Activated CD4-positive, alpha-beta T cell treated with anti-CD3 and anti-CD28 coated beads for 48 hours (primary cell): ENCODE results near the gene PTPRN2.
A peak's percentile ranks its signal among the peaks of the same experiment; 100 is the strongest.
"Not testable (repeated sequence)": the region's sequence is repeated elsewhere in the genome, so short reads cannot be mapped to it uniquely, and the experiment has no call there.

Experiments used
- DNase-seq: peaks from one replicate; pipeline ENCODE4 v3.0.0-alpha.2; 2020

PTPRN2 gene

DNA sequence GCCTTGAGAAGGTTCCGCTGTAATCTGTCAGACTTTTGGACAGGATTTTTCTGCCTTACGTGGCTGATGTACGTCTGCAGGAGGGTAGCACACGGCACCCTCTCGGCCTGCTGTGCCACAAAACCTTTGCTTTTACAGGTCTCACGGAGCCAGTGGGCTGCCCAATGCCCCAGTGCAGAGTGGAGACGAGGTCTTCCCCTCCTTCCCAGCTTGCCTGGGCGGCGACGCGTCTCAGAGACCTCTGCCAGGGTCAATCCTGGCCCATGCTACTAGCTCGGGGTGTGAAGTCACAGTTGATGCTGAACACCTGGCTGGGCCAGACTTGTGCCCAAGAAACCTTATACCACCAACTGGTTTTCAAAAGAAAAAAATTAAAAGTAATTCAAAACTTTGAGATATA lies 724.4 kb downstream of the PTPRN2 start:
- no peak for DNase-seq

DNA sequence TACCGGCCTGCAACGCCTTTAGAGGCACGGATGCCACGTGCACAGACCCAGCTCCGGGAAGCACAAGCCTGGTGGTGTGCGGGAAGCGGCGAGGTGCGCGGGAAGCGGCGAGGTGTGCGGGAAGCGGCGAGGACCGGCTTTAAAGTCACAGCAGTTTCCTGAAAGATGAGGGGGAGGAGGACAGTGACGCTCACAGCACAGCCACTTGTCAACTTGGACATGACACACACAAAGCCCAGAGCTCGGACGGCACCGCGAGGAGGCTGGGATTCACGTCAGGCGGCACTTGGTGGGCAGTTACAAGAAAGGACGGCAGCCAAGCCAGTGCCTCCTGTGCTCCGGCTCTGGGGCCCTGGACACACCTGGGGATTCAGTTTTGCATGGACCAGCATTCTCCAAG lies 724.9 kb downstream of the PTPRN2 start:
- no peak for DNase-seq

DNA sequence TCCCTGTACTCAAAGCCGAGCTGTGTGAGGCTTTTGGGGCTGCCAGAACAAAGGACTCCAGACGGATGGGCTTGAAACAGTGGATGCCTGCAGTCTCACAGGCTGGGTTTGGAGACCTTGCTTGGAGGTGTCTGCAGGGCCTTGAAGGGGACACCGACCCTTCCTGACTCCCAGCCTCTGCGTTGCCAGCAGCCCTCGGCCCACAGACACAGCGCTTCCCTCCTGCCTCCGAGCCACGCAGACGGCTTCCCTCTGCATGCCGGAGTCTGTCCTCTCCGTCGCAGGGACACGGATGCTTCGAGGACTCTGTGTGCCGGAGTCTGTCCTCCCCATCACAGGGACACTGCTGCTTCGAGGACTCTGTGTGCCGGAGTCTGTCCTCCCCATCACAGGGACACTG lies 726.1 kb downstream of the PTPRN2 start:
- DNase-seq, result no peak

DNA sequence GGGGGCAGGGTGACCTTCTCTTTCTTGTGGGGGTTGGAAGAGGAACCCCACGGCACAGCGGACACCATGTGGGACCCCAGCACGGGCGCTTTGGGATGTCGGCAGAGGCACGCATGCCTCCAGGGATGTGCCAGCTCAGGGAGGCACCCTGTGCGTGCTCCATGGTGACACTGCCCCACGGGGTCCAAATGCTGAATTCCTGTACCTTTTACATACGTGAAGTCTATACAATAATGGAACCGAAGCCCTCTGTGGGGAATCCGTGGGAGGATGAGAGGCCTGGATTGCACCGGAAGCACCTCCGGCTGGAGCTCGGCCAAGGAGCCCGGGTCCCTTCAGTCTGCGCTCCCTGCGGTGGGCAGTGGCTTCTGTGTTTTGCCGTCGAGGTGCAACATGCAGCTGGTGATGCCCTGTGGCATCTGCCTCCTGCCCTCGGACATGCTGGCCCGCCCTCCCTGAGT lies 726.6 kb downstream of the PTPRN2 start:
- DNase-seq, result no peak

DNA sequence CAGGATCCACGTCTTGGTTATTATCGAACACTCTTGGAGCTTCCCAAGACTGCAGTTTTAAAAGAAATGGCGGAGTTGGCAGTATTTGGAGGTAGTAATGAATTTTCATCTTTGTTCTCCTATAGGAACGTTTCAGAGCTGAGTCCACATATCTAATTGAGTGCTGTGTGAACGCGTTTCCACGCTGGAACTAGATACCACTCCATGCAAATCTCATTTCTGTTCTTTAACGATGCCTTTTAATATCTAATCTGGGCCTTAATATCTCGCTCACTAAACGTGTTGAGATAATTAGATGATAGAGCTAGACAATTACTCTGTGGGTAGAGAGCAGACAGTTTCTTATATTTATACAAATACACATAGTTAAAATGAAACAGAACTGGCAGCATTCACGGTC lies 727.2 kb downstream of the PTPRN2 start:
- no peak for DNase-seq

DNA sequence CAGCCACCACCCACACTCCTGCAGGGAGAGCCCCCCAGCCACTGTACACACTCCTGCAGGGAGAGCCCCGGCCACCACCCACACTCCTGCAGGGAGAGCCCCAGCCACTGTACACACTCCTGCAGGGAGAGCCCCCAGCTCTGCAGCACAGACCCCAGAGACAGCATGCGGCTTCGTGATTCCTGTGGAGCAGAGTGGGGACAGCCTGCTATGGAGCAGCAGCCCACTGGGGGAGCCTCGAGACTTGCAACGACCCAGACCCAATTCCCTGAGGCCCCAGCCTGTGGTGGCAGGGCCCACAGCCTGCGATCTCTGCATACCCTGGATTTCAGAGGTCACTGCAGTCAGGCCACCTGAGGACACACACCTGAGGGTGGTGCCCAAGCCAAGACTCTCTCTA lies 727.7 kb downstream of the PTPRN2 start:
- DNase-seq, result no peak

DNA sequence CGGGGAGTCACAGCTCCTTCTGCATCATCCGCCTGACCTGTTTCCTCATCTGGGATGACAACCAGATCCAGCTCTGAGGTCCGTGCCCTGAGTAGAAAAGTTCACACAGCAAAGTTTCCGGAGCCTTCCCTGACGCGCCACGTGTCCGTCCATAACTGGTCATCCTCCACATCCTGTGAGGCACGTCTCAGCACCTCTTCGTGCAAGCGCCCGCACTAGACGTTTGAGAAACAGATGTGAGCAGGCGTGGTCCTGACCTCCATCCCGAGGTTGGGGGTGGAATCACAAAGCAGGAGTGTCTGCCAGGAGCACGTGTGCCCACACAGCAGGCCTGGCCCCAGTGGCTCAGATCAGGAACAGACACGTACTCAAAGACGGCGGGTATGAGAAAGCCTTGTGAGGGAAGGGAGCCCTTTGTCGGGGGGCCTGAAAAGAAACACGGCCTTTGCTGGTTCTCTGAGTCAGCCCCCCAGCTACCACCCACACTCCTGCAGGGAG lies 730.0 kb downstream of the PTPRN2 start:
- no peak for DNase-seq

DNA sequence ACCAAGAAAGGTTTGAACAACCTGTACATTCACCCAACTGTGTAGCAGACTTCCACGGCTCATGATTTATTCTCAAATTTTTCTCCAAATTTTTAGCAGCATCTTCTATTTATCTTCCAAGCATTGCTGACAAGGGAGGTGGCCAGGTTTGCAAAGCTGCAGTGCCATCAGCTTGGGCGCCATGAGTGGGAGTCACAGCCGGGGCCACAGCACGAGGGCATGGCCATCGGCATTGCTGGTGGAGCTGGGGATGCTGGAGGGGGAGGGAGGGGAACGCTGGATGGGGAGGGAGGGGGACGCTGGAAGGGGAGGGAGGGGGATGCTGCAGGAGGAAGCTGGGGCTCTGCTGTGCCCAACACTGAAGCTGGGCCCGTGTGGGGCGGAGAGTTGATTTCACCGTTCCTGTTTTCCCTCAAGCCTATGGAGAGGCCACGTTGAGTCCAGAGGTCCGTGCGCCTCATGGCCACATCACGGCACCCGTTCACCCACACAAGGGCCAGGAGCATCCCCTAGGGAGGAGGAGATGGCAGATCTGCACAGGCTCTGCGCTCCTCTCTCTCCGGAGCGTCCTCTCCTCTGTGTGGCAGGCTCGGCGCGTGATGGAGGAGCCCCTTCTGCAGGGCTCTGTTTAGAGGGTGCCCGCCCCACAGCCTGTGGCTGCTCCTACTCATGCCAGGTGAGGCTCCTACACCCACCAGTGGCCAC lies 730.6 kb downstream of the PTPRN2 start:
- no peak for DNase-seq

DNA sequence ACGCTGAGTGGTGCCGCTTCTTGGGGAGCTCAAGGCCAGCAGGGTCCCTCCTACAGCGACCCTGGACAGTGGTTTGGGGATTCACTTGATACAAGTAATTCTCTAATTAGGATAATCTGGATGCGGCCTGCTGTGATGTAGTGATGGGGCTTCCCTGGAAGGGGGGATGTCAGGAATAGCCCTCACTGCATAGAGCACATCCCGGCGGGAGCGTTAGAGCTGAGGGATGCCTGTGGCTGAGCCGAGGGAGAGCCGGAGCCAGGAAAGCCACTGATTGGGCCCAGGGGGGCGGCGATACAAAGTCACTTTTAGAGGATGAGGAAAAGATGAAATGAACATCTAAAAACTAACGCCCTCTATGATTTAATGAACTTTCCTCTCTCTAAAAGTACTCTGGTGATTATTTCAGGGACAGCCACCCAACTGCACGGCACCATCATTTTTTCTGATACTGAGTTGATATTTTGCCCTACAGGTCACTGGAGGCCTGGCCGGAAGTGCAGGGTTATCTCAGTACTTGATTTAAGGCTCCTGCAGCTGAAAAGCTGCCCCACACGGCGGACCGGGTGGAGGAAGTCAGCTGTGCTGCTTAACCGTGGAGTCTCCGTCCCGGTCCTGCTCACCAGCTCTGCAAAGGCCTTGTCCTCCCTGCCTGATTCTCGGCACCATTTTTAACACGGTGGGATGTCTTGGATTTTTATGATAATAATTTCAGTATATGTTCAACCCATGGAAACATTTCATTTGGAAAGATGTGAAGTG lies 732.0 kb downstream of the PTPRN2 start:
- DNase-seq, result no peak

DNA sequence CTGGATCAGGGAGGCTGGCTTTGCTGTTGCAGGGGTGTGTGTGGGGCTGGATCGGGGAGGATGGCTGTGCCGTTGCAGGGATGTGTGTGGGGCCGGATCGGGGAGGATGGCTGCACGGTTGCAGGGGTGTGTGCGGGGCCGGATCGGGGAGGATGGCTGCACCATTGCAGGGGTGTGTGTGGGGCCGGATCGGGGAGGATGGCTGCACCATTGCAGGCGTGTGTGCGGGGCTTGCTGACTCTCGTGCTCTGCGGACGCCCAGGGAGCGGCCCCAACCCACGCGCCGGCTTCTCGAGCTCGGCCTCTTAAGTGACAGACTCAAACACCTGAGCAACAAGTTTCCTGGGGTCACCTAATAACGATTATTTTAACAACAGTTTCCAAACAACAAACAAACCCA lies 732.6 kb downstream of the PTPRN2 start:
- no peak for DNase-seq

DNA sequence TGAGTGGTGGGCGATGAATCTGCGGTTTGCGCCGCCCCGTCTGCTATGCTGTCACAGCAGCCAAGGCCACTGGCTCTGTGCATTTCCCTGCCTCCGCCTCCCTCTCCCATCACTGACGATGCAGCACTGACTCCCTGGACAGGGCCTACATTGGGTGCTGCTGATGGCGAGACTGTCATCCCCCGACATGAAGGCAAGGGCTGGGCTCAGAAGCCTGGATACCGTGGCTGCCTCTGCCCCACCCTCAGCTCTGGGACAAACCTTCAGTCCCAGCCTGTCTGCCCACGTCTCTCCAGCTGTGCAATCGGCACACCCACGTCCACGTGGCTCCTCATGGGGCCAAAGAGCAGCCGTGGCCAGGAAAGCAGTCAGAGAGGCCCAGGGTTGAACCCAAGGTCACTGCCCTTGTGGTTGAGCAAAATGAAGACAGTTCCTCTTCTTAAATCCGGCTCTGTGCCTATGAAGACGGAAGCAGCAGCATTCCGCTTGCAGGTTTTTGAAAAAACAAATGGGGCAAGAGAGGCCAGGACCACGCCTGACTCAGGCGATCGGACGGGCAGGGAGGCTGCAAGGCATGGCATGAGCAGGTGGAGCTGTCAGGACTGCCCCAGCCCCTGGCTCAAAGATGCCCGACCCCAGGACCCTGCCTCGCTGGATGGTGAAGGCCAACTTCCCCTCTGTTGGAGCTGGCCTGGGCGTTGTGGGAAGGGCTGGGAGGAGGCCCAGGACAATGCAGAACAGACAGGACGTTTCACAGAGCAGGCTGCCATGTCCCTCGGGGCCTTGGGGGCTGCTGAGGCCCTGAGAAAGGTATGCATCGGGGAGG lies 733.3 kb downstream of the PTPRN2 start:
- no peak for DNase-seq

DNA sequence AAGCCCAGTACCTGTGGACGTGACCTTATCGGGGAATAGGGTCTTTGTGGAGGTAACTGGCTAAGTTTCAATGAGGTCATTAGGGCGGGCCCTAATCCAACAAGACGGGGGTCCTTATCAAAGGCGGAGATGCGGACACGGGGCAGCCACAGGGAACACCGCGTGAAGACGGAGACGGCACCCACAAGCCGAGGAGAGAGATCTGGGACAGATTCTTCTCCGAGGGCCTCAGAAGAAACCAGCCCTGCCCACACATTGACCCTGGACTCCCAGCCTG lies 733.9 kb downstream of the PTPRN2 start:
- no peak for DNase-seq

DNA sequence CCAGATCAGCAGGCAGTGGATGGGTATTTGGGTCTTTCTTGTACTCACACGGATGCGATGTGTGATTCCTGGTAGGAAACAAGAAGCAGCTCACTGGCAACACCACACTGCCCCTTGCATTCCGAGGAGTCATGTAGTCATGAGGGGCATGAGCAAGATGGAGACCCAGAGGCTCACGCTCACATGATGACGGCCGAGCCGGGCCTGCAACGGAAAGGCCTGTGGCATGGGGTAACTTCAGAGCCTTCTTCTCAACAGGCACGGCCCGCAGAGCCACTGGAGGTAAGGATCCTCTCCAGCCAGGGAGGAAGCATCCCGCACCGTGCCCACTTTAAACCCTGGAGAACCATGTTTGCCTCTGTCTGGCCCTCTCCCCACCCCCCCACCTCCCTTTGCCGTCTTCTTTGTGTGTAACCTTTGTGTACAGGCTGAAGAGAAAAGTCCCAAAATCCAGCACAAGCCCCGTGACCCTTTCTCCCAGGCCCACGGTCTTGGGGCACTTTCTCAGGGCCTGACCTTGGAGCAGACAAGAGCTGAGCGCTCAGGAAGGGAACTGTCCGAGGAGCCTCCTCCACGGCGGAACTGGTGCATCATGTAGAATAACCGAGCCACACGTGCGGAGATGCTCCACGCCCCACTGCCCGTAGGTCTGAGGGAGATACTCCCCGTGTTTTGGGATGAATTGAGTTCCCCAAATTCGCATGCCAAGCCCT lies 734.4 kb downstream of the PTPRN2 start:
- no peak for DNase-seq

DNA sequence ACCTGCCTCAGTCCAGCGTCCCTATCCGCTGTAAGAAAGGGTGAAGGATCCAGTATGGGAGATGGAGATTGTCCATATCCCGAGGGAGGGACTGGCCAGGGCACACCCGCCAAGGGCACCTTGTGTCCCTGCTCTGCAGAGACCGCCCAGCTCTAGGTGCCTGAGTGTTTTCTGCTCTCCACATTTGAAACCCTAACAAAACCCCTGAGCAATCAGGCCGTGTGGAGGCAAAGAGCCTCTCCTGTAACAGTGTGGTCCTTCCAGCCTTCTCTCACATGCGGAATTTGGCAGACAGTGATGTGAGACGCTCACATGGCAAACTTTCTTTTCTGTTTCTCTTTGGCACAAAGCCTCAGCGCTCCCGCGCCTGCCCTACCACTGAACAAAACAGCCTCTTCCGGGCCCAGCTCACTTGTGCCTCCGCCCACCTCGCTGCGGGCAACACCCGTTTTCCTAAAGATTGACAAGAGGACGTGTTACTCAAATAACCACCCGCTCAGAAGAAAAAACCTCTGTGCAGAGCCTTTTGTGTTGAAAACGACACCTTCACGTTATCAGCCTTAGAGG lies 736.0 kb downstream of the PTPRN2 start:
- peak; percentile 91 for DNase-seq

DNA sequence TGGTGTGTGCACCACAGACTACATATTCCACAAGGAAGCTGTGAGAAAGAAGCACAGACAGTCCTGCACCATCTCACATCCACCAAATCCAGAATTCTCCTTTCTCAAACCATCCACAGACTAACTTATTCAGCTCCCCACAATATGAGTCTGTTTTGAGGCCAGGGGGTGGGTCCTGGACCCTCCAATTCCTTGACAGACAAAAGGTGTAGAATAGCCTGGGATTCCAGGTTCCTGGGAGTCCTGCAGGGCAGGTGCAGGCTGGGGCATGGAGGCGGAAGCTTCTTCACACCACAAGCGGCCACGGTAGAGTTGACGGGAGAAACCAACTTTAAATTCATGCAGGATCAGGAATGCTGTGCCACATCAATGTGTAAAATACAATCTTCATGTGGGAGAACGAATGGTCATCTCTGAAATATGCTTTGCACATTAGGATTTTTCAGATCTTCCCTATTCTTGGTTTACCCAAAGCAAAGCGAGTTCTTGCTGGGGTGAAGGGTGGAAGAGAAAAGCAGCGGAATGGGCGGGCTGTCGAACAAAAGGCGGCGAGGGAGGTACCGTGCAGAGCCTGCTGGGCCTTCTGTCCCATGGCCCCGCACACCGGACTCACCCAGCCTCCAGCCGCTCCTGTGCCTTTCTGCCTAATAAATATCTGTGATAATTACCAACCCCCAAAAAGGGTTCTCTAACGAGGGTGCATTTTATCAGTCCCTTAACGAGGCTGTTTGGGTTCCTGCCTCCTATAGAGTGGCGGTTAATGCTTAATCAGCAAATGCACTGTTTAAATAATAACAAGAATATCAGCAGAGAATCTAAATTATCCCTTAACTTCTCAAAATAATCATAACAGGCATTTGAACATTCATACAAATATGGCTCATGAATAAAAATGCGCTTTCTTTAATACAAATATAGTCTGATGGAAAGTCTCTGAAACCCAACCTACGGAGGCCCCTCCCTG lies 736.9 kb downstream of the PTPRN2 start:
- DNase-seq, result no peak

DNA sequence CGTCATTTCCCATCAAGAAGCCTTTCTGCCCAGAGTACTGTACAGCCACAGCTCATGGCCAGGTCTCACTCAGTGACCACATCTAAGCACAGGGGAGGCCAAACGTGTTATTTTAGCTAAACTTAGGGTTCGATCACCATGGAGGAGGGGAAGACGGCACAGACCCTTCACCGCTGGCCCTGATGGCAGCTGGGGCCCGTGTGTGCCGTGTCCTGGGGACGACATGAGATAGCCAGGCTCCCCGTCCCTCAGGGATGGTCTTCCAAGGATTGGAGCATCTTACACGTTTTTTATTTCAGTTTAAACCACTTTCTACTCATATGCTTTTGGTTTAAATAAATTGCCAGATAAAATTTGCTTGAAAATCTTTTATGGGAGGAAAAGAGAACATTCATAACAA lies 737.9 kb downstream of the PTPRN2 start:
- DNase-seq, result no peak

DNA sequence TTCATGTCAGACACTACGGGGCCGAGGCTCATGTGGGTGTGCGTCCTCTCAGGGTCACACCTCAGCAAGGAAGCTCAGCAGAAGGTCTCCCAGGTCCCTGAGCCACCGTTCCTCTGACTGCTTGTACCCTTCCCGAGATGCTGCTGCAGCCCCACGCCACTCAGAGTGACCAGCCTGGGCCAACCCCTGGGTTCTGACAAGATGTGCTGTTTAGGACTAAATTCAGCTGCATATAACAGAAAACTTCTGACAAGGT lies 738.4 kb downstream of the PTPRN2 start:
- DNase-seq, result no peak

DNA sequence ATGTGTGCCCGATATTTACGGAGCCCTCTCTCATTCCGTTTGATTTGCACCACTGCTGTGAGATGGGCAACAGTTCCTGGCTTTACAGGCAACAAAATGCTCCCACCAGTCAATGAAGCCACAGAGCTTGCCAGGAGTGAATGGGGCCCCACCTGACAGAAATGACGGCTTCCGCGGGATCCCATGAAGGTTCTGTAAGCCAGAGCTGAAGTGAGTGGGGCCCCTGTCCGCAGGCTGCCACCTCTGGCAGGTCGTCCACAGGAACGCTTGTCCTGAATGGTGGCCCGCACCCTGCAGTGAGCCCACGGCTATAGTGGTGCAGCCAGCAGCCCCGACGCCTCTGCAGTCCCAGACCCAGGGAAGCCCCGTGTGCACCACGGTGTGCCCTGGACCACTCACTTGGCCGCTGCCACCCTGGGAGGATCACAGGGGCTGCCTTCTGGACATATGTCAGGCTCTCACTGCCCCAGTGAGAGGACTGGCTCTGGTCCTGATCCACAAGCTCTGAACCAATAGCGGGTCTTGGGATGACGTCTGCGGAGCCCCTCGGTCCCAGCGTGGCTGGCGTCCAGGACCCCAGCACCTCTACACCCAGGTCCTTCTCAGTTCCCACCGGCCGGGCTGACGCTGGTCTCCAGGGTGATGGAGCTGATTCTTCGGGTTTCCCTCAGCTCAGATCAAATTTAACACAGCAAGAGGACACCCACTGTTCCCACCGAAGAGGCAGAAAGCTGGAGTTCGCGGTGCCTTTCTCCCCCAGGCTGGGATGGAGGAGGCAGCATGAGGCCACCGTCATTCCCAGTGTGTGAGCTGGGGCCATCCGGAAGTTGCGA lies 738.9 kb downstream of the PTPRN2 start:
- DNase-seq, result no peak

DNA sequence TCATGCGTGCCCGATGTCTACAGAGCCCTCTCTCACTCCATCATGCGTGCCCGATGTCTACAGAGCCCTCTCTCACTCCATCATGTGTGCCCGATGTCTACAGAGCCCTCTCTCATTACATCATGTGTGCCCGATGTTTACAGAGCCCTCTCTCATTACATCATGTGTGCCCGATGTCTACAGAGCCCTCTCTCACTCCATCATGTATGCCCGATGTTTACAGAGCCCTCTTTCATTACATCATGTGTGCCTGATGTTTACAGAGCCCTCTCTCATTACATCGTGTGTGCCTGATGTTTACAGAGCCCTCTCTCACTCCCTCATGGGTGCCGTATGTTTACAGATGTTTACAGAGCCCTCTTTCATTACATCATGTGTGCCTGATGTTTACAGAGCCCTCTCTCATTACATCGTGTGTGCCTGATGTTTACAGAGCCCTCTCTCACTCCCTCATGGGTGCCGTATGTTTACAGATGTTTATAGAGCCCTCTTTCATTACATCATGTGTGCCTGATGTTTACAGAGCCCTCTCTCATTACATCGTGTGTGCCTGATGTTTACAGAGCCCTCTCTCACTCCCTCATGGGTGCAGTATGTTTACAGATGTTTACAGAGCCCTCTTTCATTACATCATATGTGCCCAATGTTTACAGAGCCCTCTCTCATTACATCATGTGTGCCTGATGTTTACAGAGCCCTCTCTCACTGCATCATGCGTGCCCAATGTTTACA lies 739.7 kb downstream of the PTPRN2 start:
- not testable (repeated sequence) for DNase-seq

DNA sequence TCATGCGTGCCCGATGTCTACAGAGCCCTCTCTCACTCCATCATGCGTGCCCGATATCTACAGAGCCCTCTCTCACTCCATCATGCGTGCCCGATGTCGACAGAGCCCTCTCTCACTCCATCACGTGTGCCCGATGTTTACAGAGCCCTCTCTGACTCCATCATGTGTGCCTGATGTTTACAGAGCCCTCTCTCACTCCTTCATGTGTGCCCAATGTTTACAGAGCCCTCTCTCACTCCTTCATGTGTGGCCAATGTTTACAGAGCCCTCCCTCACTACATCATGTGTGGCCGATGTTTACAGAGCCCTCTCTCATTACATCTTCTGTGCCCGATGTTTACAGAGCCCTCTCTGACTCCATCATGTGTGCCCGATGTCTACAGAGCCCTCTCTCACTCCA lies 740.9 kb downstream of the PTPRN2 start:
- not testable (repeated sequence) for DNase-seq
